Activated CD4-positive, alpha-beta T cell treated with anti-CD3 and anti-CD28 coated beads for 36 hours (primary cell): ENCODE measurements around the gene REEP2. TPM values are rescaled to one million over a fixed set of nuclear protein-coding genes. Genes with fewer than 3 reads are reported as not detected.
A peak's percentile ranks its signal among the peaks of the same experiment; 100 is the strongest.

Experiments
- ATAC-seq: fragments of 200-7000 bp; cut with Tn5 transposase; one replicate; pipeline ENCODE4 v1.10.0; 2021; ENCODE audit warnings: mild to moderate bottlenecking, moderate library complexity
- CTCF ChIA-PET: fragments of 350-600 bp; sonication (Branson Sonifier 250); formaldehyde crosslinking; loops from one replicate; lab custom pipeline; 2021; ENCODE audit warnings: antibody characterized with exemption; lab: Charles Lee
- POLR2A ChIA-PET: fragments of 350-600 bp; sonication (Branson Sonifier 250); formaldehyde crosslinking; loops from one replicate; lab custom pipeline; 2021; ENCODE audit warnings: antibody characterized with exemption, inconsistent platforms; lab: Charles Lee
- DNase-seq: peaks from one replicate; pipeline ENCODE4 v3.0.0-alpha.2; 2020
- H3K27ac Mint-ChIP-seq: one replicate; pipeline ENCODE4 v1.8.0; 2021; ENCODE audit warnings: mixed read lengths
- H3K27me3 Mint-ChIP-seq: one replicate; pipeline ENCODE4 v1.8.0; 2021; ENCODE audit warnings: mixed read lengths
- H3K36me3 Mint-ChIP-seq: one replicate; pipeline ENCODE4 v1.8.0; 2021; ENCODE audit warnings: low read depth, mixed read lengths
- H3K4me1 Mint-ChIP-seq: one replicate; pipeline ENCODE4 v1.8.0; 2021; ENCODE audit warnings: mixed read lengths
- H3K4me3 Mint-ChIP-seq: one replicate; pipeline ENCODE4 v1.8.0; 2021; ENCODE audit warnings: mild to moderate bottlenecking, moderate library complexity, mixed read lengths
- H3K9me3 Mint-ChIP-seq: one replicate; pipeline ENCODE4 v1.8.0; 2021; ENCODE audit warnings: low read depth, mixed read lengths
- intact Hi-C, 2 experiments: fragments of 100-400 bp; cut with DNase I in 1 of 2; cut with micrococcal nuclease in 1 of 2; formaldehyde crosslinking; loops; one replicate each; pipeline versions ENCODE4 v1.14.2 to v1.15.1; 2022 to 2024; cut with DNase I, micrococcal nuclease
- total RNA-seq, 2 experiments: library from RNA; stranded (reverse); gene quantifications; one replicate each; pipeline ENCODE4 v1.2.3, GENCODE V29; 2021

Gene REEP2
- total RNA-seq, 2 experiments from 2014 or later: 4.0 to 5.6 TPM

DNA sequence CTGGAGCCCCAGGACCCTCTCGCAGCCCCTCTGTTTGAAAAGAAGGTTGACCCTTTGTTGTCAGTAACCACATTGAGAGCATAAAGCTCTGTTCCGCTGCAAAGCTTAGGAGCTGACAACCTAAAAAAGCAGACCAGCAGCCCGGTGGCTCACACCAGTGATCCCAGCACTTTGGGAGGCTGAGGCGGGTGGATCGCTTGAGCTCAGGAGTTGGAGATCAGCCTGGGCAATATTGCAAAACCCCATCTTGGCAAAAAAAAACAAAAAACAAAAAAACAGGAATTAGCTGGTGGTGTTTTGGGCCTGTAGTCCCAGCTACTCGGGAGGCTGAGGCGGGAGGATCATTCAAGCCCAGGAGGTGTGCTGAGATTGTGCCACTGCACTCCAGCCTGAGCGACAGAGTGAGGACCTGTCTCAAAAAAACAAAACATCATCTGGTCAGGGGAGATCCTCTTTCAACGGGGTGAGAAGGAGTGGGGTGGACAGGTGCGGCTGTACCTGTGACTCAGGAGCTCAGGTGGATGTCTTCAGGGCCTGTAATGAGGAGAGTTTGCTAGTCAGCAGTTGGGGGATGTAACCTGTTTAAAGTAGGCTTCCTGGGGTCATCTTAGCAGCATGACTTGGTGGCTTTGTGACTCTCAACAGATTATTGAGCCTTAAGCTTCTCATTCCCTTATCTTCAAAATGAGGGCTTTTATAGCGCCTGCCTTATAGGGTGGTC is 694 bp upstream of the REEP2 start:
- H3K4me3 Mint-ChIP-seq: peak overlapping the region; percentile 62
- CTCF ChIA-PET: interaction anchor here (0.8 to 1.9 kb wide), 6 partner anchors 13 to 202 kb away, joined by 3 to 9 read pairs (median 4); partner anchors contain the start of genes EGR1 and KDM3B

DNA sequence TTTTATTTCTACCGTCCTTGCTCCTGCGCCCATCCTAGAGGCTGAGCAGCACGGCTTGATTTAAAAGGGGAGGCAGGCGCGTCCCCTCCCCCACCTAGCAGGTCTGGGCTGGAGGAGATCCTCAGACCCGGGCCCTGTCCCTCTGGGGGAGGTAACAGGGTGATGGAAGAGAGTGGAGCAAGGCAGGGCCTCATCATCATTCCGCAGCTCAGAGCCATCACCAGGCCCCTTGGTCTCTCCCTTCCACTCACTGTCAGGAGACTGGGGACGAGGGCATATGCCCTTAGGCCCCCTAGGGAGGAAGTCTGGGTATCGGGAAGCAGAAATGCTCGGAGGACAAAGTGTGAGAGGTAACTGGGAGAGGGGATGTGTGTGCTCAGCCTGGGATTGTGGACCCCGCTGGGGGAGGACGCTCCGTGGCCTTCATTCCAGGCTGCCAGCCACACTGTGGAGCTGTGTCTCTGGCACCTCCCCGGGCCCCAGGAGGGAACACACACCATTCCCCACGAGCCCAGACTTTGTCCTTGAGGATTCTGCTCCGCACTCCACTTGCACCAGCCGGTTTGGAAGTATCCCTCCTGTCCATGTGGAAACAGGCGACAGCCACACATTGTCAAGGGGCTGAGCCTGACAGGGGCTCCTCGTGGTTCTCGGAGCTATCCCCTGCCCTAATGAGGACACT is 761 bp downstream of the REEP2 start:
- Mint-ChIP-seq H3K27ac (no peak overlapping the region), H3K4me1 (peaks cover 15% of the 10 kb centered on the region), H3K9me3 (no peaks in the 10 kb centered on the region), H3K4me3 (peak overlapping the region; percentile 67), H3K36me3 (peaks cover 4% of the 10 kb centered on the region), H3K27me3 (no peaks in the 10 kb centered on the region)
- DNase-seq (no peak), ATAC-seq (peak; percentile 13)
- intact Hi-C loops: loop anchor here in 1 of 2 experiments (1.0 to 2.0 kb wide), 3 partner anchors 25 to 227 kb away; partner anchors contain the start of gene CDC23
- POLR2A ChIA-PET: interaction anchor here (1.0 kb wide), 1 partner anchor 25 kb away, joined by 3 read pairs; the partner anchor contains the start of gene EGR1
- CTCF ChIA-PET: interaction anchor here (0.6 to 1.0 kb wide), 6 partner anchors 10 to 385 kb away, joined by 3 to 4 read pairs (median 4); no protein-coding TSS in a partner anchor

More for the DNA sequence above, 694 bp upstream of the REEP2 start:
- H3K9me3 Mint-ChIP-seq: no peaks in the 10 kb centered on the region
- peaks cover 7% of the 10 kb centered on the region for H3K36me3 Mint-ChIP-seq
- no peak overlapping the region for H3K27ac Mint-ChIP-seq
- POLR2A ChIA-PET: interaction anchor here (1.0 kb wide), 1 partner anchor 27 kb away, joined by 3 read pairs; the partner anchor contains the start of gene EGR1
- ATAC-seq (no peak), DNase-seq (no peak)
- H3K27me3 Mint-ChIP-seq: no peaks in the 10 kb centered on the region
- intact Hi-C loops: loop anchor here in 1 of 2 experiments (2.0 kb wide), 2 partner anchors 55 to 225 kb away; partner anchors contain the start of gene CDC23
- peaks cover 15% of the 10 kb centered on the region for H3K4me1 Mint-ChIP-seq

GRCh38 chr5:138440159-138441073 is 1.6 kb downstream of the REEP2 start:
- ChIA-PET POLR2A (no interaction called here), CTCF (interaction anchor here (0.6 to 1.0 kb wide), 3 partner anchors 10 to 359 kb away, joined by 3 to 4 read pairs (median 3); no protein-coding TSS in a partner anchor)
- H3K36me3 Mint-ChIP-seq: peaks cover 4% of the 10 kb centered on the region
- ATAC-seq: no peak
- no peaks in the 10 kb centered on the region for H3K9me3 Mint-ChIP-seq
- peak overlapping the region; percentile 67 for H3K4me3 Mint-ChIP-seq
- H3K4me1 Mint-ChIP-seq: peaks cover 15% of the 10 kb centered on the region
- no peak overlapping the region for H3K27ac Mint-ChIP-seq
- no peaks in the 10 kb centered on the region for H3K27me3 Mint-ChIP-seq
- no peak for DNase-seq
- intact Hi-C loops: no loop called here

- ChIA-PET CTCF (no interaction called here), POLR2A (no interaction called here)
- Mint-ChIP-seq H3K27me3 (no peaks in the 10 kb centered on the region), H3K36me3 (no peaks in the 10 kb centered on the region), H3K9me3 (no peaks in the 10 kb centered on the region), H3K4me3 (no peak overlapping the region), H3K27ac (no peak overlapping the region), H3K4me1 (peaks cover 15% of the 10 kb centered on the region)
- DNase-seq: no peak
- ATAC-seq: no peak
- intact Hi-C loops: no loop called here
Measured at GRCh38 chr5:138441221-138441620, 2.4 kb downstream of the REEP2 start.

GRCh38 chr5:138444078-138444773 is 5.4 kb downstream of the REEP2 start:
- H3K4me1 Mint-ChIP-seq: peaks cover 5% of the 10 kb centered on the region
- H3K36me3 Mint-ChIP-seq: no peaks in the 10 kb centered on the region
- H3K27me3 Mint-ChIP-seq: no peaks in the 10 kb centered on the region
- CTCF ChIA-PET: interaction anchor here (0.6 to 1.1 kb wide), 4 partner anchors 14 to 352 kb away, joined by 3 to 6 read pairs (median 4); partner anchors contain the start of genes EGR1 and KDM3B
- H3K27ac Mint-ChIP-seq: no peak overlapping the region
- POLR2A ChIA-PET: no interaction called here
- H3K9me3 Mint-ChIP-seq: no peaks in the 10 kb centered on the region
- intact Hi-C loops: no loop called here
- DNase-seq (no peak), ATAC-seq (no peak)
- H3K4me3 Mint-ChIP-seq: no peak overlapping the region

- ChIA-PET CTCF (interaction anchor here (0.6 to 1.1 kb wide), 3 partner anchors 20 to 352 kb away, joined by 3 to 6 read pairs (median 3); partner anchors contain the start of genes EGR1 and KDM3B), POLR2A (no interaction called here)
- Mint-ChIP-seq H3K36me3 (no peaks in the 10 kb centered on the region), H3K27me3 (no peaks in the 10 kb centered on the region), H3K4me1 (peaks cover 2% of the 10 kb centered on the region), H3K9me3 (no peaks in the 10 kb centered on the region), H3K4me3 (no peak overlapping the region), H3K27ac (no peak overlapping the region)
- no peak for ATAC-seq
- intact Hi-C loops: no loop called here
- DNase-seq: no peak
Measured at GRCh38 chr5:138444774-138445546, 6.1 kb downstream of the REEP2 start.

DNA sequence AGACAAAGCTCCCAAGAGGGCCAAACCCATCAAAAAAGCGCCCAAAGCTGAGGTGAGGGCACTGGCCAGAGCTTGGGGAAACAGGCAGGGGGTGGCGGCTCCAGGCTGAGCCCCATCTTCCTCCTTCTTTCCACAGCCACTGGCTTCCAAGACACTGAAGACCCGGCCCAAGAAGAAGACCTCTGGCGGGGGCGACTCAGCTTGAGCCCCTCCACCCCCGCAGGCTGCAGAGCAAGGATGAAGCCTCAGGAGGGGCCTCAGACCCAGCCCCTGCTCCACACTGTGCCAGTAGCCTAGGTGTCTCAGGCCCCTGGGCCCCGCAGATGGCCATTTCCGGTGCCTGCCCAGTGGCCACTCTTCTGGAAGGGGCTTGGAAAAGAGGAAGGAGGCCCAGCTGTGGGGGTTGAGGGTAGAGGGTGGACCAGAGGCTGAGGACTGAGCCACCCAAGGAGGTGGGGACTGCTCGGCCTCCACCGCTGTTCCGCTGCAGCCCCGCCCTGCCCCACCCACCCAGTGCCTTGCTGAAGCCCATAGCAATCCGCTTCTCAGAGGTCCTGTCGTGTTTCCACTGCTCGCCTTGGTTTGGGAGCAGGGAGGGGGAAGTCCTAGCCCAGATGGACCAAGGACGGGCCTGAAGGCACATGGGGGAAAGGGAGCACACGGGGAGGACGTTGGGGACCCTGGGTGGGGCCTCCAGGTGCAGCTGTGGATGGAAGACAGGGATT is 6.9 kb downstream of the REEP2 start:
- H3K9me3 Mint-ChIP-seq: no peaks in the 10 kb centered on the region
- peaks cover 5% of the 10 kb centered on the region for H3K4me1 Mint-ChIP-seq
- DNase-seq (no peak), ATAC-seq (no peak)
- H3K4me3 Mint-ChIP-seq: no peak overlapping the region
- H3K36me3 Mint-ChIP-seq: no peaks in the 10 kb centered on the region
- H3K27ac Mint-ChIP-seq: no peak overlapping the region
- H3K27me3 Mint-ChIP-seq: no peaks in the 10 kb centered on the region
- ChIA-PET POLR2A (no interaction called here), CTCF (interaction anchor here (0.6 to 1.1 kb wide), 3 partner anchors 9 to 94 kb away, joined by 3 to 4 read pairs (median 3); partner anchors contain the start of gene EGR1)
- intact Hi-C loops: no loop called here

DNA sequence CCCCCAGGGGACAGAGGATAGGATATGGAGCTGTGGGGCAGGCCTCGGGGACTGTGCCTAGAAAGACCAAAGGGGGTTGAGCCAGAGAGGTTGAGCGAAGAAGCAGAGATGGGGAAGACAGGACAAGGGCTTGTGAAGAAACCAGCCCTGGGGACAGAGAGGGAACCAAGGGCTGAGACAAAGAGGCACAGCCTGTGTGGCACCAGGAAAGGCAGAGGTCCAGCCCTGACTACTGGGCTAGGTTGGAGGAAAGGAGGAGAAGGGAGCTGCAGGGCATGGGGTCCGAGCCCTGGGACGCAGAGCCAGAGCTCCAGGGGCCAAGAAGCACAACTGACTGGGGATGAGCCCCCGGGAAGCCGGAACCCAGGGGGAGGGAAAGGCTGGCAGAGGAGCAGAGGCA is 9.2 kb downstream of the REEP2 start:
- POLR2A ChIA-PET: interaction anchor here (0.6 to 1.0 kb wide), 4 partner anchors 15 to 259 kb away, joined by 3 to 6 read pairs (median 3); no protein-coding TSS in a partner anchor
- no peak for ATAC-seq
- Mint-ChIP-seq H3K4me1 (peaks cover 5% of the 10 kb centered on the region), H3K27ac (no peak overlapping the region), H3K36me3 (no peaks in the 10 kb centered on the region), H3K4me3 (no peak overlapping the region), H3K9me3 (no peaks in the 10 kb centered on the region), H3K27me3 (no peaks in the 10 kb centered on the region)
- CTCF ChIA-PET: interaction anchor here (0.6 to 5.1 kb wide), 6 partner anchors 14 to 81 kb away, joined by 3 to 62 read pairs (median 8); partner anchors contain the start of gene EGR1
- intact Hi-C loops: no loop called here
- DNase-seq: no peak
